Testis (tissue), 2 donors: ENCODE results near the gene SHB.

ENCODE experiments used
- POLR2A ChIP-seq: fragments of 450-650 bp; IDR thresholded peaks from one replicate; pipeline ENCODE4 v1.6.1; 2017; ENCODE audit warnings: antibody characterized with exemption, mild to moderate bottlenecking, moderate library complexity
- TF ChIP-seq, protein P1 (sequence below), 3 experiments: fragments of 450-650 bp in 2 of 3; fragments of 200-600 bp in 1 of 3; sonication (generic) in 1 of 3; IDR thresholded peaks; one replicate each; pipeline ENCODE4 v1.5.1; 2016 to 2019; ENCODE audit warnings: antibody characterized with exemption in 3 of 3, mild to moderate bottlenecking in 2 of 3, moderate library complexity in 1 of 3

GRCh38 chr9:37917313-37917731, 151.7 kb downstream of the SHB start:
- TF ChIP-seq, protein P1, sequence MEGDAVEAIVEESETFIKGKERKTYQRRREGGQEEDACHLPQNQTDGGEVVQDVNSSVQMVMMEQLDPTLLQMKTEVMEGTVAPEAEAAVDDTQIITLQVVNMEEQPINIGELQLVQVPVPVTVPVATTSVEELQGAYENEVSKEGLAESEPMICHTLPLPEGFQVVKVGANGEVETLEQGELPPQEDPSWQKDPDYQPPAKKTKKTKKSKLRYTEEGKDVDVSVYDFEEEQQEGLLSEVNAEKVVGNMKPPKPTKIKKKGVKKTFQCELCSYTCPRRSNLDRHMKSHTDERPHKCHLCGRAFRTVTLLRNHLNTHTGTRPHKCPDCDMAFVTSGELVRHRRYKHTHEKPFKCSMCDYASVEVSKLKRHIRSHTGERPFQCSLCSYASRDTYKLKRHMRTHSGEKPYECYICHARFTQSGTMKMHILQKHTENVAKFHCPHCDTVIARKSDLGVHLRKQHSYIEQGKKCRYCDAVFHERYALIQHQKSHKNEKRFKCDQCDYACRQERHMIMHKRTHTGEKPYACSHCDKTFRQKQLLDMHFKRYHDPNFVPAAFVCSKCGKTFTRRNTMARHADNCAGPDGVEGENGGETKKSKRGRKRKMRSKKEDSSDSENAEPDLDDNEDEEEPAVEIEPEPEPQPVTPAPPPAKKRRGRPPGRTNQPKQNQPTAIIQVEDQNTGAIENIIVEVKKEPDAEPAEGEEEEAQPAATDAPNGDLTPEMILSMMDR (IDR thresholded peaks at IDR 0.05): no peak
- TF ChIP-seq POLR2A: no peak
